ENCODE measurements around the gene DOLPP1. TPM values are rescaled to one million over a fixed set of nuclear protein-coding genes. Genes with fewer than 3 reads are reported as not detected.

DOLPP1 gene
- total RNA-seq, 2 experiments from 2014 or later, result 15.5 to 19.9 TPM

GRCh38 chr9:129042016-129042415 lies 38.9 kb upstream of the DOLPP1 start:
- Mint-ChIP-seq H3K27ac (no peak overlapping the region), H3K4me3 (no peak overlapping the region), H3K4me1 (ENCODE audit: low read depth) (peaks cover 23% of the 10 kb centered on the region), H3K9me3 (no peaks in the 10 kb centered on the region), H3K36me3 (ENCODE audit: low read depth) (peaks cover 10% of the 10 kb centered on the region), H3K27me3 (ENCODE audit: low read depth) (no peaks in the 10 kb centered on the region)
- CTCF ChIA-PET, result no interaction called here
- intact Hi-C loops (cut with micrococcal nuclease), result no loop called here
- no peak for DNase-seq

DNA sequence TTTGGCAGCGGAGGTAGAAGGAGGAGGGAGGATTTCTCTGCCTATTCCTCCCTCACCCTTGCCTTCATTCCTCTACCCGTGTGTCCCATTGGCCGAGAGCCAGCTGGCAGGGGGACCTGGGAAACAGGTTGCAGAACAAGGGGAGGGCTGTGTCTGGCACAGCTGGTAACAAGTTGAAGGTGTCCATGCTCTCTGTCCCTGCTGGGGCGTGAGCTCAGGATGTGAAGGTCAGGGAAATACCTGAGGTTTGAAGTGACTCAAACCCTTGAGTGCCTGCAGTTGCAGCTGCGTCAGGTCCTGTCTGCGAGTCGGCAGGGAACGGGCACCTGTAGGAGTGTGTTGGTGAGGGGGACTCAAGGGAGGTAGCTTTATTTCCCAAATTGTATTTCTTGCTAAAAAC lies 28.3 kb upstream of the DOLPP1 start:
- no peaks in the 10 kb centered on the region for H3K9me3 Mint-ChIP-seq
- no peaks in the 10 kb centered on the region for H3K27me3 Mint-ChIP-seq (ENCODE audit: low read depth)
- H3K4me1 Mint-ChIP-seq (ENCODE audit: low read depth), result no peaks in the 10 kb centered on the region
- intact Hi-C loops (cut with micrococcal nuclease), result no loop called here
- CTCF ChIA-PET, result no interaction called here
- peaks cover 7% of the 10 kb centered on the region for H3K36me3 Mint-ChIP-seq (ENCODE audit: low read depth)
- no peak for DNase-seq
- no peak overlapping the region for H3K4me3 Mint-ChIP-seq
- H3K27ac Mint-ChIP-seq, result no peak overlapping the region

- CTCF ChIA-PET, result no interaction called here
- Mint-ChIP-seq H3K4me3 (no peak overlapping the region), H3K27me3 (ENCODE audit: low read depth) (no peaks in the 10 kb centered on the region), H3K9me3 (no peaks in the 10 kb centered on the region), H3K36me3 (ENCODE audit: low read depth) (peaks cover 7% of the 10 kb centered on the region), H3K4me1 (ENCODE audit: low read depth) (no peaks in the 10 kb centered on the region), H3K27ac (no peak overlapping the region)
- DNase-seq, result no peak
- intact Hi-C loops (cut with micrococcal nuclease), result no loop called here
Observed at GRCh38 chr9:129053020-129053419, 27.9 kb upstream of the DOLPP1 start.

DNA sequence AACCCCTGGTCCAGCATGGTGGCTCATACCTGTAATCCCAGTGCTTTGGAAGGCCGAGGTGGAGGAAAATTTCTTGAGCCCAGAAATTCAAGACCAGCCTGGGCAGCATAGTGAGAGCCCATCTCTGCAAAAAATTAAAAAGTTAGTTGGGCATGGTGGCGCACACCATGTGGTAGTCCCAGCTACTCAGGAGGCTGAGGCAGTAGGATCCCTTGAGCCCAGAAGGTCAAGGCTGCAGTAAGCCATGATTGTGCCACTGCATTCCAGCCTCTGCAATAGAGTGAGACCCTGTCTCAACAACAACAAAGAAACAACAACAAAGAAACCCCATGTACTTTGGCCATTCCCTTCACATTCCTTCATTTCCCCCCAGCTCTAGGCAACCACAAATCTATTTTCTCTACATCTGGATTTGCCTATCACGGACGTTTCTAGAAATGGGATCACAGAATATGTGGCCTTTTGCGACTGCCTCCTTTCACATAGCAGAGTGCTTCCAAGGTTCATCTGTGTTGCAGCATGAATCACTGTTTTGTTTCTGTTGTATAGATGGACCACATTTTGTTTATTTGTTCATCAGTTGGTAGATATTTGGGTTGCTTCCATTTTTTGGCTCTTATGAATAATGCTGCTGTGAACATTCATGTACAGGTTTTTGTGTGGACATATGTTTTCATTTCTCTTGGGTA lies 26.6 kb upstream of the DOLPP1 start:
- H3K9me3 Mint-ChIP-seq, result no peaks in the 10 kb centered on the region
- H3K27me3 Mint-ChIP-seq (ENCODE audit: low read depth), result no peaks in the 10 kb centered on the region
- no peak for DNase-seq
- H3K4me3 Mint-ChIP-seq, result no peak overlapping the region
- H3K4me1 Mint-ChIP-seq (ENCODE audit: low read depth), result no peaks in the 10 kb centered on the region
- H3K27ac Mint-ChIP-seq, result peak overlapping the region; percentile 36
- H3K36me3 Mint-ChIP-seq (ENCODE audit: low read depth), result peaks cover 7% of the 10 kb centered on the region
- CTCF ChIA-PET, result no interaction called here
- intact Hi-C loops (cut with micrococcal nuclease), result no loop called here

DNA sequence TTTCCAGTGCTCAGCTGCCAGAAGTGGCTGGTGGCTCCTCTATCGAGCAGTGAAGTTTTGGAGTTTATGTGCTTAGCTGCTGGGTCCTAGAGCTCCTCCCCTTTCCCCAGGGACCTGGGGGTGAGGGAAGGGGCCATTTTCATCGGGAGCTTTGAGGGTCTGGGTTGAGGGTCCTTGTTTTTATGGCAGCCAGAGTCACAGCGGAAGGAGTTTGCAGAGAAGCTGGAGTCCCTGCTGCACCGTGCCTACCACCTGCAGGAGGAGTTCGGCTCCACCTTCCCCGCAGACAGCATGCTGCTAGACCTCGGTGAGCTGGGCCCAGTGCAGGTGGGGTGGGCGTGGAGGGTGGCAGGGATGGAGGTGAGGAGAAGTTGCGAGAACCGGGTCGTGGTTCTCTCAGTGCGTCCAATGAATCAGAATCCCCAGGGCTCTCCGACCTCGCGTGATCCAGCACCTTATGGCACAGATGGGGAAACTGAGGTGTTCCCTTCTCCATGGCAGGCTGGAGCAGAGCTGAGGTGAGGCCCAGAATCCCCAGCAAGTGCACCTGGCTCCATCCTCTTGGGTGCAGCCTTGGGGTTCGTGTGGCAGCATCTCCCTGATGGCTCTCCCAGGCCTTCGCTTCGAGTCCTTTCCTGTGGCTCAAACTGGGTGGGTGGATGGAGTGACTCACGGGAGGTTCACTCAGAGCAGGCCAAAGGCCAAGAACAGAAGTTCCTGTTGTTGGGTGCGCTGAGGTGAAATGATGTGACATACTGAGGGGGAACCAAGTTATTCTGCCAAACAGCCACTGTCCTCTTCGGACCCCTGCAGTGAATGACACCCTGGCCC lies 21.7 kb upstream of the DOLPP1 start:
- Mint-ChIP-seq H3K27me3 (ENCODE audit: low read depth) (no peaks in the 10 kb centered on the region), H3K4me3 (no peak overlapping the region), H3K9me3 (no peaks in the 10 kb centered on the region), H3K27ac (no peak overlapping the region), H3K4me1 (ENCODE audit: low read depth) (no peaks in the 10 kb centered on the region), H3K36me3 (ENCODE audit: low read depth) (peaks cover 10% of the 10 kb centered on the region)
- CTCF ChIA-PET, result no interaction called here
- intact Hi-C loops (cut with micrococcal nuclease), result no loop called here
- no peak for DNase-seq

DNA sequence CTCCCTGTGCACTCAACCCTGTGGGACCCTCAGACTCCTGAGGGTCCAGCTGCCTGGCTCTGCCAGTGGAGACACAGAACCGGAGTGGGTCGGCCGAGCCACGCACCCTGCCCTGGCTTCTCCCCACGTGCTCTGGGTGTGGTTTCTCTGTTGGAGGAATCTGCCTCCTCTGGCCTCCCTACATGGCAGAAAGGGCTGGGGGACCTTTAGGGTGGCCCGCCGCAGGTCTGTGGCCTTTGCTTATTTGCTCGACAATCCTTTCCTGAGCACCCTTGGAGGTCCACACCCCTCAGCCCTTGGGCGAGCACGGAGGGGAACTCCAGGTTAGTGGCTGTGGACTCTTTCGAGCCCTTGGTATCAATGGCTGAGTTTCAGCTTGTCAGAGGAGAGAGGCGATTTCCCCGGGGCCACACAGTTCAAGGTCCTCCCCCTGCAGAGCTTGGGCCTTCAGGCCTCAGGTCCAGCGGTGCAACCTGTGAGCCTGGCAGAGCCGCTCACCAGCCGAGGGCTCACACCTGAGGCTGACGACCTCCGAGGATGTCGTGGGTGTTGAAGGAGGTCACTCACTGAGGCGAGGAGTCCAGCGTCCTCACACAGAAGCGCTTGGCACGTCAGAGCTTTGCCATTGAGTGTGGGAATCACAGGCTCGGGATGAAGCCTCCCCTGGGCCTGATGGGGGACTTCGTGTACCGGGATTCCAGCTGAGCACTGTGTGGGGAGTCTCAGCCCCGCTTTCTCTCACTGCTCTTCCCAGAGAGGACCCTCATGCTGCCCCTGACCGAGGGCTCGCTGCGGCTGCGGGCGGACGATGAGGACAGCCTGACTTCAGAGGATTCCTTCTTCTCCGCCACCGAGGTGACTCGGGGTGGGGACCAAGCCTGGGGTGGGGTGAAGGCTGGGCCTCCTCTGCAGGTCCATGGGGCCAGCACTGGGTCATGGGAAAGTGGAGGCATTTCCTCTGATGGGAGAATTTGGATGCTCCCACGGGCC lies 20.8 kb upstream of the DOLPP1 start:
- DNase-seq, result no peak
- H3K4me1 Mint-ChIP-seq (ENCODE audit: low read depth), result no peaks in the 10 kb centered on the region
- H3K4me3 Mint-ChIP-seq, result no peak overlapping the region
- no peak overlapping the region for H3K27ac Mint-ChIP-seq
- intact Hi-C loops (cut with micrococcal nuclease), result no loop called here
- H3K36me3 Mint-ChIP-seq (ENCODE audit: low read depth), result peaks cover 6% of the 10 kb centered on the region
- CTCF ChIA-PET, result no interaction called here
- no peaks in the 10 kb centered on the region for H3K27me3 Mint-ChIP-seq (ENCODE audit: low read depth)
- no peaks in the 10 kb centered on the region for H3K9me3 Mint-ChIP-seq

- CTCF ChIA-PET, result no interaction called here
- no peak for DNase-seq
- Mint-ChIP-seq H3K9me3 (no peaks in the 10 kb centered on the region), H3K27me3 (ENCODE audit: low read depth) (no peaks in the 10 kb centered on the region), H3K4me1 (ENCODE audit: low read depth) (no peaks in the 10 kb centered on the region), H3K27ac (no peak overlapping the region), H3K4me3 (no peak overlapping the region), H3K36me3 (ENCODE audit: low read depth) (peaks cover 9% of the 10 kb centered on the region)
- intact Hi-C loops (cut with micrococcal nuclease), result no loop called here
Observed at GRCh38 chr9:129060991-129061390, 19.9 kb upstream of the DOLPP1 start.

GRCh38 chr9:129063061-129063460 lies 17.9 kb upstream of the DOLPP1 start:
- H3K4me3 Mint-ChIP-seq, result no peak overlapping the region
- no peak for DNase-seq
- H3K27ac Mint-ChIP-seq, result no peak overlapping the region
- CTCF ChIA-PET, result no interaction called here
- no peaks in the 10 kb centered on the region for H3K9me3 Mint-ChIP-seq
- no peaks in the 10 kb centered on the region for H3K27me3 Mint-ChIP-seq (ENCODE audit: low read depth)
- intact Hi-C loops (cut with micrococcal nuclease), result no loop called here
- H3K36me3 Mint-ChIP-seq (ENCODE audit: low read depth), result peaks cover 9% of the 10 kb centered on the region
- peaks cover under 1% of the 10 kb centered on the region for H3K4me1 Mint-ChIP-seq (ENCODE audit: low read depth)

- intact Hi-C loops (cut with micrococcal nuclease), result no loop called here
- Mint-ChIP-seq H3K9me3 (no peaks in the 10 kb centered on the region), H3K27ac (no peak overlapping the region), H3K36me3 (ENCODE audit: low read depth) (peaks cover 7% of the 10 kb centered on the region), H3K27me3 (ENCODE audit: low read depth) (no peaks in the 10 kb centered on the region), H3K4me3 (no peak overlapping the region), H3K4me1 (ENCODE audit: low read depth) (peaks cover 14% of the 10 kb centered on the region)
- CTCF ChIA-PET, result no interaction called here
- no peak for DNase-seq
Observed at GRCh38 chr9:129064499-129064908, 16.4 kb upstream of the DOLPP1 start.

- DNase-seq, result no peak
- Mint-ChIP-seq H3K4me1 (ENCODE audit: low read depth) (peaks cover 26% of the 10 kb centered on the region), H3K4me3 (no peak overlapping the region), H3K9me3 (no peaks in the 10 kb centered on the region), H3K27me3 (ENCODE audit: low read depth) (no peaks in the 10 kb centered on the region), H3K36me3 (ENCODE audit: low read depth) (peaks cover 5% of the 10 kb centered on the region), H3K27ac (peak overlapping the region; percentile 80)
- intact Hi-C loops (cut with micrococcal nuclease), result no loop called here
- CTCF ChIA-PET, result interaction anchor here (0.6 kb wide), 1 partner anchor 310 kb away, joined by 4 read pairs; no protein-coding TSS in a partner anchor
Observed at GRCh38 chr9:129068110-129068509, 12.8 kb upstream of the DOLPP1 start.

- Mint-ChIP-seq H3K27ac (peak overlapping the region; percentile 80), H3K9me3 (no peaks in the 10 kb centered on the region), H3K36me3 (ENCODE audit: low read depth) (peaks cover 3% of the 10 kb centered on the region), H3K4me3 (peak overlapping the region; percentile 26), H3K27me3 (ENCODE audit: low read depth) (no peaks in the 10 kb centered on the region), H3K4me1 (ENCODE audit: low read depth) (peaks cover 26% of the 10 kb centered on the region)
- peak; percentile 65 for DNase-seq
- CTCF ChIA-PET, result interaction anchor here (0.6 to 1.4 kb wide), 2 partner anchors 10 to 206 kb away, joined by 4 read pairs; no protein-coding TSS in a partner anchor
- intact Hi-C loops (cut with micrococcal nuclease), result loop anchor here (1.0 kb wide), 1 partner anchor 12 kb away; the partner anchor contains the start of gene DOLPP1
Observed at GRCh38 chr9:129068990-129069861, 11.7 kb upstream of the DOLPP1 start.
